Measurements from ENCODE around the gene UCK2. TPM values are rescaled to one million over a fixed set of nuclear protein-coding genes. Genes with fewer than 3 reads are reported as not detected.

Gene UCK2
- total RNA-seq, 2 experiments from 2014 or later, result 0.67 to 0.71 TPM

- Mint-ChIP-seq H3K27me3 (no peaks in the 10 kb centered on the region), H3K4me1 (ENCODE audit: low read depth) (peaks cover 20% of the 10 kb centered on the region), H3K4me3 (no peak overlapping the region), H3K36me3 (ENCODE audit: low read depth) (no peaks in the 10 kb centered on the region), H3K9me3 (no peaks in the 10 kb centered on the region), H3K27ac (no peak overlapping the region)
- Histone ChIP-seq H3K4me3 (ENCODE audit: low read length) (no peak overlapping the region), H3K27me3 (ENCODE audit: control insufficient read depth in 1 of 2, insufficient read depth in 2 of 2, low read length in 2 of 2) (no peaks in the 10 kb centered on the region), H3K36me3 (ENCODE audit: insufficient read depth, low read length) (no peaks in the 10 kb centered on the region), H3K4me1 (ENCODE audit: insufficient read depth, low read length) (peaks cover 9% of the 10 kb centered on the region), H3K27ac (ENCODE audit: low read depth in 1 of 2, low read length in 2 of 2) (no peak overlapping the region), H3K9me3 (ENCODE audit: control insufficient read depth in 1 of 2, insufficient read depth in 1 of 2, low read length in 2 of 2) (peaks cover 0 to 3% of the 10 kb centered on the region in 2 experiments)
- no peak for TF ChIP-seq CTCF (IDR thresholded peaks at IDR 0.05)
- ChIA-PET POLR2A (no interaction called here), CTCF (no interaction called here)
- intact Hi-C loops (cut with DNase I, micrococcal nuclease), result no loop called here
- no peak for DNase-seq
- ATAC-seq (ENCODE audit: poor library complexity), result no peak
Measured at GRCh38 chr1:165849353-165850133, 22.1 kb downstream of the UCK2 start.

- intact Hi-C loops (cut with DNase I, micrococcal nuclease), result no loop called here
- no peaks in the 10 kb centered on the region for H3K9me3 Mint-ChIP-seq
- CTCF ChIA-PET, result interaction anchor here (0.6 kb wide), 1 partner anchor 10 kb away, joined by 3 read pairs; no protein-coding TSS in a partner anchor
- H3K36me3 Mint-ChIP-seq (ENCODE audit: low read depth), result no peaks in the 10 kb centered on the region
- peaks cover 9% of the 10 kb centered on the region for H3K4me1 ChIP-seq (ENCODE audit: insufficient read depth, low read length)
- no peak overlapping the region for H3K27ac Mint-ChIP-seq
- POLR2A ChIA-PET, result interaction anchor here (0.7 kb wide), 2 partner anchors 12 to 22 kb away, joined by 3 to 4 read pairs; no protein-coding TSS in a partner anchor
- no peaks in the 10 kb centered on the region for H3K27me3 ChIP-seq (ENCODE audit: control insufficient read depth in 1 of 2, insufficient read depth in 2 of 2, low read length in 2 of 2)
- H3K36me3 ChIP-seq (ENCODE audit: insufficient read depth, low read length), result no peaks in the 10 kb centered on the region
- no peak for ATAC-seq (ENCODE audit: poor library complexity)
- H3K4me3 Mint-ChIP-seq, result peak overlapping the region; percentile 5
- H3K27me3 Mint-ChIP-seq, result no peaks in the 10 kb centered on the region
- peaks cover 0 to 3% of the 10 kb centered on the region in 2 experiments for H3K9me3 ChIP-seq (ENCODE audit: control insufficient read depth in 1 of 2, insufficient read depth in 1 of 2, low read length in 2 of 2)
- H3K27ac ChIP-seq (ENCODE audit: low read depth in 1 of 2, low read length in 2 of 2), result no peak overlapping the region
- no peak overlapping the region for H3K4me3 ChIP-seq (ENCODE audit: low read length)
- H3K4me1 Mint-ChIP-seq (ENCODE audit: low read depth), result peaks cover 20% of the 10 kb centered on the region
- peak in 1 of 14 experiments; percentile 17 for DNase-seq
- TF ChIP-seq CTCF (IDR thresholded peaks at IDR 0.05), result no peak
Measured at GRCh38 chr1:165851034-165851658, 23.7 kb downstream of the UCK2 start.

- Histone ChIP-seq H3K36me3 (ENCODE audit: insufficient read depth, low read length) (no peaks in the 10 kb centered on the region), H3K4me3 (ENCODE audit: low read length) (no peak overlapping the region), H3K27me3 (ENCODE audit: control insufficient read depth in 1 of 2, insufficient read depth in 2 of 2, low read length in 2 of 2) (no peaks in the 10 kb centered on the region), H3K9me3 (ENCODE audit: control insufficient read depth in 1 of 2, insufficient read depth in 1 of 2, low read length in 2 of 2) (peaks cover 0 to 3% of the 10 kb centered on the region in 2 experiments), H3K4me1 (ENCODE audit: insufficient read depth, low read length) (peaks cover 9% of the 10 kb centered on the region), H3K27ac (ENCODE audit: low read depth in 1 of 2, low read length in 2 of 2) (no peak overlapping the region)
- ATAC-seq (ENCODE audit: poor library complexity) (no peak), DNase-seq (no peak)
- ChIA-PET POLR2A (no interaction called here), CTCF (no interaction called here)
- Mint-ChIP-seq H3K36me3 (ENCODE audit: low read depth) (no peaks in the 10 kb centered on the region), H3K4me3 (no peak overlapping the region), H3K4me1 (ENCODE audit: low read depth) (peaks cover 20% of the 10 kb centered on the region), H3K27ac (no peak overlapping the region), H3K9me3 (no peaks in the 10 kb centered on the region), H3K27me3 (no peaks in the 10 kb centered on the region)
- intact Hi-C loops (cut with DNase I, micrococcal nuclease), result no loop called here
- TF ChIP-seq CTCF (IDR thresholded peaks at IDR 0.05), result no peak
Measured at GRCh38 chr1:165852871-165853270, 25.5 kb downstream of the UCK2 start.

All from CD4-positive, alpha-beta T cell (primary cell).